GM19099 (cell line): ENCODE results near the gene ANO7.

ENCODE experiments used
- POLR2A ChIP-seq: IDR thresholded peaks from 3 replicates; pipeline ENCODE4 v1.6.1; 2011; ENCODE audit warnings: low read depth; ENCODE audit not compliant: insufficient read length; ENCODE audit errors: extremely low read depth

ANO7 gene

DNA sequence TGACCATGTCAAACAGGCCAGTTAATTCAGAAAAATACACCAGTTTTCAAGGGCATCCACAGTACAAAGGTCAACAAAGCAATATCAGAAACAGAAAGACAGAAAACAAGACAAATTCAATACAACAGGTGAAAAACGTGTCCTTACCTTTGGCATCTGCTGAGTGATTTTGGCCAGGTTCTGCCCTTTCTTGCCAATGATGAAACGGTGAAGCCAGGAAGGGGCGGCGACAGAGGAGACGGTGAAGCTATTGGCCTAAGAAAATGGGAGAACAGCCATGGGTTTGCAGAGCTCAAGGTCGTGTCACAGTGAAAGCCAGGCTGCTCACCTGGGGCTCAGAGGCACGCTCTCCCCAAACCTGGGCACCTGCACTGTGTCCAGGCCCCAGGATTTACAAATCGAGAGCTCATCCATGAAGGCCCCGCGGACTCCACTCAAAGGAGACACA is 66.5 kb downstream of the ANO7 start:
- no peak for TF ChIP-seq POLR2A

DNA sequence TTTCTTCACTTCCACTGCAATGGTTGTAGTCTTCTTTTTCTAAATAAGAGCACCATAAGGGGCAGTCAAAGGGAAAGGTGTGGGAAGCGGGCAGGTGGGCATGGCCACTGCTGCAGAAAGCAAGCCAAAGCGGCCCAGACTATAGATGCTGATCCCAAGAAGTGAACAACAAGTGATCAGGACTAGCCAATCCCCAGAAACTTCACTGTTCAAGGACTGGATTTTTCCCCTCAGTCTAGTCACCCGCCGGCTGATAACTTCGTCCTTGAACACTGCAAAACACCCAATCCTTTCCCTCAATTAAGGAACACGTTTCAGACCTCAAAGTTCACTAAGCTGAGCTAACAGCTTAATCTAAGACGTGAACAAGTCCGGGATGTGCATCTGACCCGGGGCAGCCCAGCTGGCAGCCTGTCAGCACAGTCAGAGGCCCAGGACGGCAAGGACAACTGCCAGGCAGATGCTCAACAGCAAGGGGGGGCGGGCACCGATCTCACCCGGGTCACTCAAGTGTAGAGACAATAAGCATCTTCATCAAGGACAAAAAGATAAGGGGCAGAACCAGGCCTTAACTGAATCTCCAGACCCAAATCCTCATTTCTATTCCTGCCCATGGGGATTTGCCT is 67.2 kb downstream of the ANO7 start:
- TF ChIP-seq POLR2A: no peak

DNA sequence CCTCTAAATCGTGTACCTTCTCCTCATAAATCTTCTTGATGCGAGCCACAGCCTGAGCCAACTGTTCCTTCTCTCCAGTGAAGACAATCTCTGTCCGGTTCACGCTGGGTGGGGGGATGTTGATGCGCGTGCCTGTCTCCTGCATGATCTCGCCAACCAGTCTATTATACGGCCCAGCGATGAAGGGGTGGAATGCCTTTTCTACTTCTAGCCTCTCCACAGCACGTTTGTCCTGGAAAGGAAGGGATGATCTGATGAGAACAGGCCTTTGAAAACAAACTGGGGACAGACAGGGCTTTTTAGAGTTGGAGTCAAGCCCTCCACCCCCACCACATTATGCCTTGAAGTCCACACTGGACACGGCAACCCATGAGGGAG is 67.7 kb downstream of the ANO7 start:
- TF ChIP-seq POLR2A: no peak

DNA sequence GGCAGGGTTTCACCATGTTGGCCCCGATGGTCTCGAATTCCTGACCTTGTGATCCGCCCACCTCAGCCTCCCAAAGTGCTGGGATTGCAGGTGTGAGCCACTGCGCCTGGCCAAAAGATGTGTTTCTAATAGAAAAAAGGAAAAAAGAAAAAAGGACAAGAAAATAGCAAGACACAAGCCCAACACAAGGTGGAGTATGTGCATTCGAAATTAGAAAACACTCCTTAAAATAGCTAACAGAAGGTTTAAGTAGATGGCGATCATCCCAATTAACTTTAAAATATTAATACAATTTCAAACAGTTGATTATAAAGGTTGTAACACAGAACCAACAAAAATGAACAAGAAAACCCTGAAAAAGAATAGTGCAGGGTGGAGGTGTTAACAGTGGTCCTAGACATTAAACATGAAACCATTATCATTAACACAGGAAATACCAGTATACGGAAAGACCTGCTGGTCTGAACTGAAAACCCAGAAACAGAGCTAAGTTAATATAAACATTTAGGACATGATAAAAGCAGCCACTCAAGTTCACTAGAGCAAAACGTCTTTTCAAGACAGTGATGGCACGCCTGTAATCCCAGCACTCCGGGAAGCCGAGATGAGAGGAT is 69.0 kb downstream of the ANO7 start:
- TF ChIP-seq POLR2A: no peak

DNA sequence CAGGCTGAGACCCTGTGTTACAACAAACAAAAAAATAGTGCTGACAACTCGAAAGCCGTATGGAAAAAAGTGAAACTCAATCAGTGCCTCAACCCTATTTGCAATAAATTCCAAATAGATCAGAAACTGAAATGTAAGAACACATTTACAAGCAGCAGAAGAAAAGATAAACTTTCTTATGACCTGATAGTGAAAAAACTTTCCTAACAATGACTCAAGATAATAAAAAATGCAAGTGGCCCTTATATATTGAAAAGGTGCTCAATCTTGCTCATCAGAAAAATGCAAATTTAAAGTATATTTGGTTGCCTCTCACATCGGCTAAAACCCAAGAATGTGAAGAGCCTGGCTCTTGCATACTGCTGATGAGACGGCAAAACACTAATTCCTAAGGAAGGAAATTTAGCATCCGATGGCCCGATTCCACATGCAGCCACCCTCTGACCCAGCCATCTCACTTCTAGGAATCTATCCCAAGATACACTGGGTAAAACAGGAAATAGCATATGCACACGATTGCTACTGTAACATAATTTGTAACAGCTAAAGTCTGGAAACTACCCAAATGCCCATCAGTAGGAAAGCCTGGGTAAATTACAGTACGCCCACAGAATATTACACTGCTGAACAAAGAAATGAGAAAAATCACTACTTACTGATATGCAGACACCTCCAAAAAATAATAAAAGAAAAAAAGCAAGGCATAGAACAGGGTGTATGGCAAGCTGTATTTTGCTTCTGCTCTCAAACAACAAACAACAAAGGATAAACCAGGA is 70.2 kb downstream of the ANO7 start:
- no peak for TF ChIP-seq POLR2A

DNA sequence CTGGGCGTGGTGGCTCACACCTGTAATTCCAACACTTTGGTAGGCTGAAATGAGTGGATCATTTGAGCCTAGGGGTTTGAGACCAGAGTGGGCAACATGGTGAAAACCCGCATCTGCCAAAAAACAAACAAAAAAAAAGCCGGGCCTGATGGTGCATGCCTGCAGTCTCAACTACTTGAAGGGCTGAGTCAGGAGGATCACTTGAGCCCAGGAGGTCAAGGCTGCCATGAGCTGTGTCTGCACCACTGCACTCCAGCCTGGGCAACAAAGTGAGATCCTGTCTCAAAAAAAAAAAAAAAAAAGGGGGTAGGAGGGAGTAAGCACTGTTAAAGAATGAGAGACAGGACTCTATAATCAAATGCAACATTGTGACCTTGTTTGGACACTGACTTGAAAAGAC is 72.4 kb downstream of the ANO7 start:
- TF ChIP-seq POLR2A: no peak

DNA sequence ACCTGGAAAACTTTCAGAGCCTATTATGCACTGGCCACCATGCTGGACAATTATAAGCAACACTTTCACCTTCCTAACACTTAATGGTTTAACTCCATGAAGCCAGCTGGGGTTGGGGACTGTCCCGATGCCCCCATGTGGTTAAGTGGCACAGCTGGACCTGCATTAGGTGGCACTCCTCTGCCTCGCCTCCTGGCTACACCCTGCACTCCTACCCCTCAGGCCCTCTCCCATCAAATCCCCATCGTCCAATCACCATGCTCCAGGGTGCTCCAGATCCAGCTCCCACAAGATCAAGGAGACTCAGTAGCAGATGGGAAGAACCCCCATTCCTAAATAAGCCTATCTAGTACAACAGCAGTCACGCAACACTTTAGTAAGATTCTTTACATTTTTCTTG is 73.2 kb downstream of the ANO7 start:
- no peak for TF ChIP-seq POLR2A

DNA sequence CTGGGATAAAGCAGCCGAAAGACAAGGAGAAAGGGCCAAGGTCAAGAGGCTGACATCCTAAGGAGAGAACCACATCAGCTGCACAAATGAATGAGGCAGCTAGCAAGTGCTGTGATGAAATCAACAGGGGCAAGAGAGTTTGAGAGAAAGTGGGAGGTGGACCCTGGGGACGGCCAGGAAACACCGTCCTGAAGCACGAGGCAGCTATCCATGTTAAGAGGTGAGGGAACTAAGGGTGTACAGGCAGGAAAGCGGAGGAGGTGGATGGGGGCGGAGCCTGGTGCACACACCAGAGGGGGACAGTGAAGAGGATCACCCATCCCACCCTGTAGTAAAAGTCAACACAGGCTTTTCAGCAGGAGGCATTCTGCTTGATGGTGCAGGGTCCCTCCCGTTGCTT is 74.6 kb downstream of the ANO7 start:
- no peak for TF ChIP-seq POLR2A

DNA sequence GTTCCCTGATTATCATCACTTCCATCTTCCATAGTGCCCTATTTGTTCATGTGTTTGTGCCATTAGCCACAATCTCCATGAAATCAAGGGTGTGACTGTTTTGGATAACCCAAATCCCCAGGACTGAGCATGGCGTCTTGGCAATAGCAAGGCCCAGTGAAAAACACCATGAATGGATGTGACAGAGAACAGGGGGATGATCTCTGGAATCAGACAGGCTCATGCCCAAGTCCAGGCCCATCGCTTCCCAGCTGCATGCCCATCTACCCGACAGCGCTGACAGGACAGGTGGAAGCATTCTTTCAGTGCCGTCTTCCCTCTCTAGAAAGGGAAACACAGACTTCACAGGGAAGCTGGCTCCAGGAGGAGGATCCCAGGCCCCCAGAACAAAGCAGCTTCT is 77.0 kb downstream of the ANO7 start:
- no peak for TF ChIP-seq POLR2A

DNA sequence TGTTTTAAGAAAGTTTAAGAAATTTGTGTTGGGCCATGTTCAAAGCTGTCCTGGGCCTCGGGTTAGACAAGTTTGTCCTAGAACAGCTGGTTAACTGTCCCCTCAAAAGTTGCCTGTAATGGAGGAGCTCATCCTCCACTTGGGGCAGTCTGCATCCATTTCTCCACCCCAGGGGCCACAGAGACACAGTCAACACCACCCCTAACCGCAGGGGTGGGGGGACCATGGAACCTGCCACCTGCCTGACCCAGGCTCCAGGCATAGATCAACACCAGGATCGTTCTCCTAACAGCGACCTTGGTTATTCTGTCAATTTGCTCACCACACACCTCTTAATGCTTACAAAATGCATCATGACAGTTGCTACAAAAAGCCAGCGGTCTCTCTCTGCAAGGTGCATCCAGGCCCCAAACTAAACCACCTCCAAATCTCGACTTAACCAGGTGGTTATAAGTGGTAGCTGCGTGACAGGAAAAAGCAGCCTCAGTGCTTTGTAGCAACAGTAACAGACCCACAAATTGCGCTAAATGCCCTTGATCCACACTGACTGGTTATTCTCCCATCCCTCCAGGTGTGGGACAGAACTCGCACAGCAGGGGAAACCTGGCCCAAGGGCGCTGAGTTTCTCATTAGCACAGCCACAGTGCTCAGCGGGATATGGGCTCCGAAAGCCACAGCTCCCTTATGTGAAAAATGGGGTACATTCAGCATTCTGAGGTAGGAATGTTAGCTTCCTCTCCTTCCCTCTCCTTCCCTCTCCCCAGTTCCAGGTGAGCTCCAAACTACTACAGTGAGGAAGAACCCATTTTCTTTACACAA is 79.0 kb downstream of the ANO7 start:
- no peak for TF ChIP-seq POLR2A

DNA sequence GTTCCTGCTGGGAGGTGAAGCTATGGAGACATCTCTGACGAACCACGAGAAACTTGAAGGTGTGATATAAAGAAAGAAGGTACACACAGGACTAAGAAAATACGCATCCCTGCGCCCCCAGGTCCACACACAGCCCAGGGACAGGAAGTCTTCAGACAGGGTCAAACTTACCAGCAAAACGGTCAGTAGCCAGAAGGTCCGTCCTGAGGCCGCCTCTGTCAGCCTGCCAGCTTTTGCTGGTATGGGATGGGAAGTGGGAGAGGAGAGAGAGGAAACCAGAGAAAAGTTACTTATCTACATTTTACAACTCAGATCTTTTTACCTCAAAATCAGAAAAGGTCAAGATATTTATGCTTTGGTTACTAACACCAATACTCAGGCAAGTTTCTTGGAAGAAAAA is 79.8 kb downstream of the ANO7 start:
- no peak for TF ChIP-seq POLR2A

DNA sequence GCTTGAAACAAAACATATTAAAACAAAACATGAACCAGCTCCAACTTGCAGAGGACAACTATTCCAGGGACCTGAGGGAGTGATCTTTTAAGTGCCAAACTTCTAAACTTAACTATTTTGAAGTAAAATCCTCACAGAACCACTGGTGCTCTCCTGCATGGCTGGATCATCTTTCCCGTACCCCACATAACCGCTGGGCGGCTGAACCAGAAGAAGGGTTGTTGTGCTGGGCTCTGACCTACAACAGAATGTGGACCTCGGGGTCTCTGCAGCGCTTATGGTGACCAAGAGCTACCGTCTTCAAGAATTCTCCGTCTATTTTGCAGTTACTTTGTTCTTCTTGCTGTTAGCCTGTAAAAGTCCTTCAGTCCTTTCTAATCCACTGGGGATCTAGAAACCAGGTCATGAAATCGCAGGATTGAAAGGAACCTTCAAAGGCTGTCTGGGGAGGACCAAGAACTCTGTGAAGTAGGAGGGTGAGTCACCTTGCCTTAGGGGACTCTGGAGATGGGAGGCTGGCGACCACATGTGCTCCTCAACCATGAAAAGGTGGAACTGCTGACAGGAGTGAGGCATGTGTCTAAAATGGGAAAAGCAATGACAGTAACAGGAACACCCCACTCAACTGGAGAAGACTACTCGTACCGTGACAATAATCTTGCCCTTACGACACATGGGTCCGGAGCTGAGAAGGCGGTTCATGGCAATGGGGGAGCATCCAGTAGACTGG is 80.4 kb downstream of the ANO7 start:
- no peak for TF ChIP-seq POLR2A

DNA sequence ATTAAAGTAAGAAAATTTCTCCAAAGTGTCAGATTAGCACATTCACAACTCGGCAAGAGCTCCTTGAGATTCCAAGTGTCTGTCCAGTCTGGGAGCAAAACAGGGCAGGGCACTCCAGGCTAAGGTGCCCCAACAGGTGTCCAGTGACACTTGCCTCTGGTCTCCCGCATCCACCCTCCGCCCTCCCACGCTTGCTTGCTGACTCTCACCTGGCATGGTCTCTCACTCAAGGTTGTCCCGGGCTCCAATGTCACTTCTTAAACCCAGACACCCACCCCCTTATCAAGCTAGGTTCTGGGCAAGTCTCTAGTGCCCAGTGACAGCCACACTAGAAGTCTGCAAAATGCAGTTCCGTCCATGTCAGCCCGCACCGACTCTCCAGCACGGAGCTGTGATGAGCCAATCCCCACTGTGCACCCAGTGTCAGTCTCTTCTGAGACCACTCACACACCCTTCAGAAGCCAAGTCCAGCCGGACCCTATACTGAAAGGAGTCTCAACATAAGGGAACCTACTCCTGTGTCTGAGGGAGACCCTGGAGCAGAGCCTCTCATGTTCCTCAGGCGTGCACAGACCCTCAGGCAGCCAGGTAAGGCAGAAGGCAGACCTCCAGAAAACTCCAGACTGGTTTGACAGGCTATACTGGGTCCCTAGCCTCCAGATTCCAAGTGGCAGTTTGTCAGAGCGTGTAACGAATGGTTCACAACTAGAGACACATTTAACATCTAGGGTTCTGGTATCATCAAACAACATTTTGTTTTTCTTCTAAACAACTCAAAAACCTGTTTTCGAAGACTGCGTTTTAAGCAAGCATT is 81.4 kb downstream of the ANO7 start:
- no peak for TF ChIP-seq POLR2A

DNA sequence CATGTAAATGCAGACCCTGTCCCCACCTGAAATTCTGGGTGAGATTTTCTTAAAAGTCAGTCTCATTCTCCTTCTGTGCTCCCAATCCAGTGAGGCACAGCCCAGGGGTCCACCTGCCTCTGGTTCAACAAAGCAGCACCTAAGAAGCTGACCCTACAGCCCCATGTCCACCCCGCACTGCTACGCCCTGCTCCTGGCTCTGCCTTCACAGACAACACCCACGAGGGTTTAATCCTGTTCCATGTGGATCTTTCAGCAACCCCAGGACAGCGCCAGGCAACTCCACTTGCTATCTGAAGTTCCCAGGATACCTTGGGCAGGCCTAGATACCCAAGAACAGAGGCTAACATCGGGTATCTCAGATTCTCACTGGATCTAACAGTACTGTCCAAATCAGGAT is 82.1 kb downstream of the ANO7 start:
- no peak for TF ChIP-seq POLR2A

DNA sequence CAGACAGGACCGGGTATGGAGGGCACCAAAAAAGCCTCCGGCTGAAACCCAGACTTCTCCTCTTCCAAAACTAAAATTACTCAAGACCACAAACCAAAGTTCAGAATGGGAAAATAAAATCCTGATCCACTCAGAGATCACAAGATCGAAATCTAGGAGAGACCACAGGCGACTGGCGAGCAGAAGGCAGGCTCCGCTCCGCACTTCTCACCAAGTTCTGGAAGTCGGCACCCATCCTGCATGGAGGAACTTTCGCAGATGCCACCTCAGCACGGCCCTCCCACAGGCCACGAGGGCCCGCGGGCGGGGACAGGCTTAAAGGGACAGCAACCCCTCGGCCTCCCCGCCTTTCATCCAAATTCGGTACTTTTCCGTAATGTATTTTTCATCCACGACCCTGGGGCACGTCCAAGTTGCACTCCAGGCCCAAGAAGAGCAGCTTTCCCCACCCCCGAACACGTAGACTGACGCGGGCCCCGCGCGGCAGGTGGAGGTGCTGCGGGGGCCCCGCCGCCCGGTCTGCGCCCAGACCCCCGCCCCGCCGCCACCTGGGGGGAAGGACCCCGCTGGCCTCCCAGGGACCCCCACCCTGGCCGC is 83.3 kb downstream of the ANO7 start:
- no peak for TF ChIP-seq POLR2A
